ENCODE results near the gene SPTLC2. TPM values are rescaled to one million over a fixed set of nuclear protein-coding genes. Genes with fewer than 3 reads are reported as not detected.

Gene SPTLC2
- total RNA-seq, 1 experiment from 2014 or later, result 44.7 TPM

- TF ChIP-seq REST (IDR thresholded peaks at IDR 0.05; ENCODE audit: low read depth) (no peak), CTCF (IDR thresholded peaks at IDR 0.05 in 2 of 3, conservative IDR thresholded peaks at IDR 0.05 in 1 of 3; ENCODE audit: borderline replicate concordance in 1 of 3, insufficient read depth in 1 of 3, low read depth in 2 of 3, low read length in 2 of 3) (no peak), TCF7L2 (IDR thresholded peaks at IDR 0.05; ENCODE audit: borderline replicate concordance, extremely low read depth, insufficient read depth, insufficient read length) (no peak)
Measured at GRCh38 chr14:77561881-77562280, 54.6 kb downstream of the SPTLC2 start (continued).

- Histone ChIP-seq H3K79me2 (ENCODE audit: insufficient read depth, low read length) (no peaks in the 10 kb centered on the region; the same call in 1 of the 2 replicates), H3K27ac (ENCODE audit: low read depth, low read length) (no peak overlapping the region), H3K4me1 (ENCODE audit: control insufficient read depth in 1 of 2, insufficient read depth in 2 of 2, low read length in 2 of 2) (no peaks in the 10 kb centered on the region), H3K9ac (ENCODE audit: low read length) (no peak overlapping the region), H3K9me2 (ENCODE audit: insufficient read depth) (no peaks in the 10 kb centered on the region), H3K27me3 (ENCODE audit: insufficient read depth, low read length) (no peaks in the 10 kb centered on the region), H4K20me1 (ENCODE audit: insufficient read depth) (peaks cover 4% of the 10 kb centered on the region; the same call in 1 of the 2 replicates), H2AFZ (ENCODE audit: low read depth, low read length, poor library complexity, severe bottlenecking) (no peak overlapping the region), H3K36me3 (ENCODE audit: control insufficient read depth in 1 of 2, insufficient read depth in 2 of 2, low read length in 2 of 2) (peaks cover 10 to 11% of the 10 kb centered on the region in 2 experiments; a peak in 2 of 4 replicates), H3K4me3 (replicated peaks in 1 of 2; ENCODE audit: low read depth in 1 of 2, low read length in 2 of 2) (no peak overlapping the region), H3K9me3 (ENCODE audit: control insufficient read depth in 1 of 2, insufficient read depth in 1 of 2, low read depth in 1 of 2, low read length in 2 of 2) (no peaks in the 10 kb centered on the region), H3K4me2 (ENCODE audit: low read length) (no peak overlapping the region)
- intact Hi-C loops (cut with micrococcal nuclease), result no loop called here
- ChIA-PET CTCF (no interaction called here), RAD21 (ENCODE audit: low non-redundant PET in 1 of 2, low total read pairs in 2 of 2, uncharacterized antibody in 2 of 2, unreplicated experiment in 2 of 2) (no interaction called here), POLR2A (no interaction called here)
- no peak for TF ChIP-seq REST (IDR thresholded peaks at IDR 0.05; ENCODE audit: low read depth)
- TF ChIP-seq ZFX (IDR thresholded peaks at IDR 0.05), result no peak
- no peak for TF ChIP-seq EGR1 (IDR thresholded peaks at IDR 0.05; ENCODE audit: low read depth)
- no peak for TF ChIP-seq ZNF274 (IDR thresholded peaks at IDR 0.05; ENCODE audit: low read depth, low read length)
- TF ChIP-seq ZBTB33 (IDR thresholded peaks at IDR 0.05; ENCODE audit: extremely low read depth, insufficient replicate concordance, low read length), result no peak
- no peak for TF ChIP-seq SIN3A (IDR thresholded peaks at IDR 0.05; ENCODE audit: low read depth)
- no TSS peak for BruUV-seq (replicated peaks)
- ATAC-seq (no peak), DNase-seq (ENCODE audit: low read depth, low spot score) (no peak)
Measured at GRCh38 chr14:77559381-77559780, 57.1 kb downstream of the SPTLC2 start.
